ENCODE measurements around the gene SEPTIN11.

The SEPTIN11 gene

DNA sequence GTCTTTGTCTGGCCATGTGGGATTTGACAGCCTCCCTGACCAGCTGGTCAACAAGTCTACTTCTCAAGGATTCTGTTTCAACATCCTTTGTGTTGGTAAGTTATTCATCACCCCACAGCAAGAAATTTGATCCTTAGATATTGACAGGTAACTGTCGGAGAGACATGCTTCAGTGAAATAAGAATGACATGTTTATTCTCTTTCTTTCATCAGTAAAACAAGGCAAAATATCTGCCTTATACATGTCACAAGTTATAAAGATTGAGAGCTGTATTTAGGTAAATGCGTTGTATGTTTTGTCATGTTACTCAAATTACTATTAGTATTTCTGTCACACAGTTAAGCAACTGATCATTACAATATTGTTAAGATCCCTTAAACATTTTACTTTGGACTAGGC is 46.9 kb downstream of the SEPTIN11 start:
- H3K36me3 ChIP-seq = no peaks in the 10 kb centered on the region
- no peak overlapping the region for H3K4me3 ChIP-seq (ENCODE audit: low read depth in 1 of 2, low read length in 1 of 2)
- no peaks in the 10 kb centered on the region for H3K4me1 ChIP-seq (ENCODE audit: control insufficient read depth in 1 of 2, insufficient read depth in 1 of 2, low read depth in 1 of 2, low read length in 1 of 2)
- TF ChIP-seq, protein P1, sequence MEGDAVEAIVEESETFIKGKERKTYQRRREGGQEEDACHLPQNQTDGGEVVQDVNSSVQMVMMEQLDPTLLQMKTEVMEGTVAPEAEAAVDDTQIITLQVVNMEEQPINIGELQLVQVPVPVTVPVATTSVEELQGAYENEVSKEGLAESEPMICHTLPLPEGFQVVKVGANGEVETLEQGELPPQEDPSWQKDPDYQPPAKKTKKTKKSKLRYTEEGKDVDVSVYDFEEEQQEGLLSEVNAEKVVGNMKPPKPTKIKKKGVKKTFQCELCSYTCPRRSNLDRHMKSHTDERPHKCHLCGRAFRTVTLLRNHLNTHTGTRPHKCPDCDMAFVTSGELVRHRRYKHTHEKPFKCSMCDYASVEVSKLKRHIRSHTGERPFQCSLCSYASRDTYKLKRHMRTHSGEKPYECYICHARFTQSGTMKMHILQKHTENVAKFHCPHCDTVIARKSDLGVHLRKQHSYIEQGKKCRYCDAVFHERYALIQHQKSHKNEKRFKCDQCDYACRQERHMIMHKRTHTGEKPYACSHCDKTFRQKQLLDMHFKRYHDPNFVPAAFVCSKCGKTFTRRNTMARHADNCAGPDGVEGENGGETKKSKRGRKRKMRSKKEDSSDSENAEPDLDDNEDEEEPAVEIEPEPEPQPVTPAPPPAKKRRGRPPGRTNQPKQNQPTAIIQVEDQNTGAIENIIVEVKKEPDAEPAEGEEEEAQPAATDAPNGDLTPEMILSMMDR (IDR thresholded peaks at IDR 0.05) = no peak
- no peak overlapping the region for H3K27ac ChIP-seq
- no peaks in the 10 kb centered on the region for H3K27me3 ChIP-seq
- no peaks in the 10 kb centered on the region for H3K9me3 ChIP-seq

DNA sequence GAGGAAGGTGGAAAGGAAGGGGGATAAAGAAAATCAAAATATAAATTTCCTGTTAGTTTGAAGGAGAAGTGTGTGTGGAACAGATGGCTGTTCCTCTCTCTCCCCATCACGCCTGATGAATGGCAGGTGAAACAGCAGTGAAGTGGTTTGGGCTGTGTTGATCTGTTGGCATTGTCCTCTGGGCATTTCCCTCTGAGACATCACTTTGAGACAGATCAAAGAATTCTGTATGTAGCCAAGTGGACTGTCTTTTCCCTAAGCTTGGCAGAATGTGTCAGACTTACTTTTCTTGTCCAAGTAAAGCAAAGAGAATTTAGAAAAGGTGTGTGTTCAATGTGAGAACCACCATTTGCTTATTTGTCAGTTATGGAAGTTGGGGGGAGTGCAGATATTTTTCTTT is 47.5 kb downstream of the SEPTIN11 start:
- H3K36me3 ChIP-seq = no peaks in the 10 kb centered on the region
- H3K4me3 ChIP-seq (ENCODE audit: low read depth in 1 of 2, low read length in 1 of 2) = no peak overlapping the region
- TF ChIP-seq, protein P1 (IDR thresholded peaks at IDR 0.05) = no peak
- no peak overlapping the region for H3K27ac ChIP-seq
- H3K4me1 ChIP-seq (ENCODE audit: control insufficient read depth in 1 of 2, insufficient read depth in 1 of 2, low read depth in 1 of 2, low read length in 1 of 2) = no peaks in the 10 kb centered on the region
- no peaks in the 10 kb centered on the region for H3K9me3 ChIP-seq
- H3K27me3 ChIP-seq = no peaks in the 10 kb centered on the region

DNA sequence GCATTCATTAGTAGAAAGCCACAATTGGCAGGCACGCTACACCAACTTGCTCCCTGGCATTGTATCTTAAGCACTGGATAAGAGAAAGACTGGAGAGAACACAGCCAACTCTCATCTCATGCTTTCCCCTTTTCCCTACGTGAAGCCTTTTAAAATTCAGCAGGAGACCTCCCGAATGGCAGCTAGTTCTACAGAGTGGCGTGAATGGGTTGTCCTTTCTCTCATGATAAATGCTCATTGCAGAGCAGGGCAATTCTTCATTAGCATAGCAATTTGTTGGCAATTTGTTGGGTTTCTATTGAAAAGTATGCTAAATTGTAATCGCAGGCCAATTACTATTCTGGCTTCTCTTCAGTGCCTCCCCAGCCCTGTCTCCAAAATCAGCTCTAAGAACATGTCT is 48.0 kb downstream of the SEPTIN11 start:
- Histone ChIP-seq H3K36me3 (no peaks in the 10 kb centered on the region), H3K27ac (no peak overlapping the region)
- TF ChIP-seq, protein P1 (IDR thresholded peaks at IDR 0.05) = no peak

DNA sequence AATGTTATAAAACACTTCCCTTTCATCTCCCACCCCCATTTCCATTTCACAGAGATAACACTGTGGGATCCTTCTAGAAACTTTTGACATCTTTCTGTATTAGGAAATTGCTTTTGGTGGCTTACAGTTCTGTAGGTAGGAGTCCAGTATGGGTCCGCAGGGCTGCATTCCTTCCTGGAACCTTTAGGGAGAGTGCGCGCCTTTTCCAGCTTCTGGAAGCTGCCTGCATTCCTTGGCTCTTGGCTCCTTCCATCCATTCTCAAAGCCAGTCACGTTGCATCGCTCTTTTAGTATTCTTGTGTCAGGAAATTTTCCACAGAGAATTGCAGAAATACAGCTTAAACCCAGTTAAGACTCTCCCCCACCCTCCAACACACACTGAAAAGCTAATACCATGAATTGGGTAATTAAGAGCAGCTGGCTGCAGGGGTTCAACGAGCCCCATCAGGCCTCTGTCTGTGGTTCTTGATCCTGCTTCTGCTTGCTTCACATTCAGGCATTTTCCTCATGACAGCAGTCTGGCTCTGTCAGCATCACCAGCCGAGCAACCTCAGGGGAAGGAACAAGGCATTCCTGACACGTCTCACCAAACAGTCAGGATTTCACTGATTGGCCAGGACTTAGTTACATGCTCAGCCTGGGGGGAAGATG is 48.8 kb downstream of the SEPTIN11 start:
- Histone ChIP-seq H3K9me3 (no peaks in the 10 kb centered on the region), H3K4me1 (ENCODE audit: control insufficient read depth in 1 of 2, insufficient read depth in 1 of 2, low read depth in 1 of 2, low read length in 1 of 2) (no peaks in the 10 kb centered on the region), H3K36me3 (no peaks in the 10 kb centered on the region), H3K27me3 (no peaks in the 10 kb centered on the region), H3K4me3 (ENCODE audit: low read depth in 1 of 2, low read length in 1 of 2) (no peak overlapping the region), H3K27ac (no peak overlapping the region)
- TF ChIP-seq, protein P1 (IDR thresholded peaks at IDR 0.05) = no peak

More for the DNA sequence above, 48.0 kb downstream of the SEPTIN11 start:
- H3K4me1 ChIP-seq (ENCODE audit: control insufficient read depth in 1 of 2, insufficient read depth in 1 of 2, low read depth in 1 of 2, low read length in 1 of 2) = no peaks in the 10 kb centered on the region
- H3K4me3 ChIP-seq (ENCODE audit: low read depth in 1 of 2, low read length in 1 of 2) = no peak overlapping the region
- no peaks in the 10 kb centered on the region for H3K9me3 ChIP-seq
- no peaks in the 10 kb centered on the region for H3K27me3 ChIP-seq
